ENCODE measurements around the gene STOML2. TPM values are rescaled to one million over a fixed set of nuclear protein-coding genes. Genes with fewer than 3 reads are reported as not detected.

Gene STOML2
- total and polyA plus RNA-seq, 3 donors from 2014 or later, result 87.1 to 115 (median 102) TPM

GRCh38 chr9:35070823-35071813 is 31.8 kb downstream of the STOML2 start:
- intact Hi-C loops (cut with DNase I; ENCODE audit: low total_unique reads), result no loop called here
- Histone ChIP-seq H3K27ac (peak overlapping the region; percentile 99), H3K4me1 (peaks cover 29% of the 10 kb centered on the region), H3K9me3 (no peaks in the 10 kb centered on the region), H3K27me3 (no peaks in the 10 kb centered on the region), H3K4me3 (peak overlapping the region; percentile 98 to 99), H3K36me3 (ENCODE audit: low read depth, missing control alignments) (no peaks in the 10 kb centered on the region)
- no peak for DNase-seq
- no peak for TF ChIP-seq POLR2A (IDR thresholded peaks at IDR 0.05)
- TF ChIP-seq, protein P1, sequence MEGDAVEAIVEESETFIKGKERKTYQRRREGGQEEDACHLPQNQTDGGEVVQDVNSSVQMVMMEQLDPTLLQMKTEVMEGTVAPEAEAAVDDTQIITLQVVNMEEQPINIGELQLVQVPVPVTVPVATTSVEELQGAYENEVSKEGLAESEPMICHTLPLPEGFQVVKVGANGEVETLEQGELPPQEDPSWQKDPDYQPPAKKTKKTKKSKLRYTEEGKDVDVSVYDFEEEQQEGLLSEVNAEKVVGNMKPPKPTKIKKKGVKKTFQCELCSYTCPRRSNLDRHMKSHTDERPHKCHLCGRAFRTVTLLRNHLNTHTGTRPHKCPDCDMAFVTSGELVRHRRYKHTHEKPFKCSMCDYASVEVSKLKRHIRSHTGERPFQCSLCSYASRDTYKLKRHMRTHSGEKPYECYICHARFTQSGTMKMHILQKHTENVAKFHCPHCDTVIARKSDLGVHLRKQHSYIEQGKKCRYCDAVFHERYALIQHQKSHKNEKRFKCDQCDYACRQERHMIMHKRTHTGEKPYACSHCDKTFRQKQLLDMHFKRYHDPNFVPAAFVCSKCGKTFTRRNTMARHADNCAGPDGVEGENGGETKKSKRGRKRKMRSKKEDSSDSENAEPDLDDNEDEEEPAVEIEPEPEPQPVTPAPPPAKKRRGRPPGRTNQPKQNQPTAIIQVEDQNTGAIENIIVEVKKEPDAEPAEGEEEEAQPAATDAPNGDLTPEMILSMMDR (IDR thresholded peaks at IDR 0.05), result no peak
- 1% methylated on average over 14 to 20 of the region's 20 CpGs for WGBS, 2 donors

- no peak overlapping the region for H3K4me3 ChIP-seq
These were observed 33.9 kb downstream of the STOML2 start for GRCh38 chr9:35069020-35069419.

DNA sequence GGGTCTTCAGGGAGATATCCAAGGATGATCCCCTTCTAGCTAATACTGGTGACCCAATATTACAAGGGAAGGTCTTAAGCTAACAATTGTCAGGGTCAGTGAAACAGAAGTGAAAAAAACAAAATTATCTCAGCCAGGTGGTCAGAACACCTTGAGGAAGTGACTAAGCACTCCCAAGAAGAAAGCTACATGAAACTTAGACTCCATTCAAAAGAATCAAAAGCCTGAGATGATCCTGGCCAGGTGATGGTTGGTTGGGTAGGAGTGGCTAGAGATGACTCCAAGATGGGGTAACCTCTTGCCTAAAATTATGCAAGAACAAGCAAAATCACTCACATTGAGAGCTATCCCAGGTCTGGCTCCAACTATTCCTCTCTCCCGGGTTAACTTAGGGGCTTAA is 35.9 kb downstream of the STOML2 start:
- no peak overlapping the region for H3K27ac ChIP-seq
- peaks cover 24% of the 10 kb centered on the region for H3K4me1 ChIP-seq
- intact Hi-C loops (cut with DNase I; ENCODE audit: low total_unique reads), result no loop called here
- no peak for DNase-seq
- WGBS, 2 donors, result 75 to 77% methylated on average over 1 of the region's 1 CpG
- TF ChIP-seq, protein P1 (IDR thresholded peaks at IDR 0.05), result no peak
- TF ChIP-seq POLR2A (IDR thresholded peaks at IDR 0.05), result no peak
- H3K36me3 ChIP-seq (ENCODE audit: low read depth, missing control alignments), result no peaks in the 10 kb centered on the region
- H3K9me3 ChIP-seq, result no peaks in the 10 kb centered on the region
- no peak overlapping the region for H3K4me3 ChIP-seq
- H3K27me3 ChIP-seq, result no peaks in the 10 kb centered on the region

More at GRCh38 chr9:35069020-35069419, 33.9 kb downstream of the STOML2 start:
- intact Hi-C loops (cut with DNase I; ENCODE audit: low total_unique reads), result no loop called here
- H3K36me3 ChIP-seq (ENCODE audit: low read depth, missing control alignments), result no peaks in the 10 kb centered on the region
- no peak overlapping the region for H3K27ac ChIP-seq
- no peak for DNase-seq
- WGBS, 2 donors, result 48 to 52% methylated on average over 4 of the region's 4 CpGs
- peaks cover 29% of the 10 kb centered on the region for H3K4me1 ChIP-seq
- H3K27me3 ChIP-seq, result no peaks in the 10 kb centered on the region
- no peak for TF ChIP-seq POLR2A (IDR thresholded peaks at IDR 0.05)
- TF ChIP-seq, protein P1 (IDR thresholded peaks at IDR 0.05), result no peak
- no peaks in the 10 kb centered on the region for H3K9me3 ChIP-seq

DNA sequence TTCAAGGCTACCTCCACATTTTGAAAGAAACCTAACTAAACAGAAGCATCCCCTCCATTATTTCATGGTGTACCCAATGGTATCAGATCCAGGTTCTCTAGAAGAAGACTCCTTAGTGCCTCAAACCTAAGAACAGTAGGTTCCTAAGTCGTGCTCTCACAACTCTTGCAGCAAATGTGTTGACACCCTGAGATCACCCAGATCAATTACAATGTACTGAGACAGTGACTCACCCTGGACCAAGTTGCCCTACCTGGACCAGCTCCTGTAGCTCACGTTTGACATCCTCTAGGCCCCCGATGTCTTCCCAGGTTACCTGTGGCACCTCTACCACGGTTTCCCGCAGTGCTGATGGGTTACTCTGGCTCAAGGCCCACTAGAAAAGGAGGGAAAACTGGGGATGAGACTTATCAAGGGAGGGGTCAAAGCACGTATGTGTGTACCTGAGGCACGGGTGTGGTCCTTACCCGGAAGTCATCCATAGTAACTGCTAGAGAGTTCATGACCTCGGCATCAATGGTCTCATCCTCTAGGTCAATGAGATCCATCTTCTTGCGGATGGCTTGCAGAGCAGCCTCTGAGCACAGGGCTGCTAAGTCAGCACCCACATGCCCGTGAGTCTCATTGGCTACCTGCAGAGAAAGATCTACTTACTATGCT is 42.3 kb downstream of the STOML2 start:
- no peaks in the 10 kb centered on the region for H3K4me1 ChIP-seq
- 91 to 93% methylated on average over 11 of the region's 11 CpGs for WGBS, 2 donors
- intact Hi-C loops (cut with DNase I; ENCODE audit: low total_unique reads), result no loop called here
- DNase-seq, result no peak
- no peak overlapping the region for H3K4me3 ChIP-seq
- H3K9me3 ChIP-seq, result no peaks in the 10 kb centered on the region
- no peak overlapping the region for H3K27ac ChIP-seq
- H3K27me3 ChIP-seq, result no peaks in the 10 kb centered on the region
- no peak for TF ChIP-seq POLR2A (IDR thresholded peaks at IDR 0.05)
- TF ChIP-seq, protein P1 (IDR thresholded peaks at IDR 0.05), result no peak
- H3K36me3 ChIP-seq (ENCODE audit: low read depth, missing control alignments), result no peaks in the 10 kb centered on the region
